Measurements from ENCODE around the gene TTC23. TPM values are rescaled to one million over a fixed set of nuclear protein-coding genes. Genes with fewer than 3 reads are reported as not detected.

The TTC23 gene
- total RNA-seq, 4 donors from 2014 or later = 12.1 to 27.7 (median 21.5) TPM

- TF ChIP-seq POLR2A (IDR thresholded peaks at IDR 0.05) = no peak
- no peak for TF ChIP-seq CTCF (IDR thresholded peaks at IDR 0.05)
- Histone ChIP-seq H3K27ac (peak overlapping the region in 3 of 4 donors; percentile 30 to 52 (median 50)), H3K27me3 (no peaks in the 10 kb centered on the region), H3K4me3 (no peak overlapping the region), H3K36me3 (peaks cover 0 to 26% (median 4%) of the 10 kb centered on the region in 3 donors), H3K9me3 (no peaks in the 10 kb centered on the region), H3K4me1 (peaks cover 0 to 22% (median 0%) of the 10 kb centered on the region in 3 donors)
- no peak for DNase-seq
- intact Hi-C loops (cut with DNase I) = no loop called here
- 87 to 90% methylated on average over 24 to 25 of the region's 30 CpGs for WGBS, 2 donors
Observed at GRCh38 chr15:99130765-99131440, 118.5 kb downstream of the TTC23 start.

- intact Hi-C loops (cut with DNase I) = no loop called here
Observed at GRCh38 chr15:99130314-99130713, 119.1 kb downstream of the TTC23 start.

GRCh38 chr15:99129644-99130043 lies 119.7 kb downstream of the TTC23 start:
- intact Hi-C loops (cut with DNase I) = no loop called here
- TF ChIP-seq POLR2A (IDR thresholded peaks at IDR 0.05) (no peak), CTCF (IDR thresholded peaks at IDR 0.05) (no peak)
- peaks cover 0 to 26% (median 4%) of the 10 kb centered on the region in 3 donors for H3K36me3 ChIP-seq
- no peak for DNase-seq
- H3K9me3 ChIP-seq = no peaks in the 10 kb centered on the region
- no peak overlapping the region for H3K4me3 ChIP-seq
- 81 to 85% methylated on average over 16 of the region's 16 CpGs for WGBS, 2 donors
- H3K27me3 ChIP-seq = no peaks in the 10 kb centered on the region
- H3K27ac ChIP-seq = peak overlapping the region in 2 of 4 donors; percentile 50 to 52
- peaks cover 0 to 34% (median 2%) of the 10 kb centered on the region in 3 donors for H3K4me1 ChIP-seq

More at GRCh38 chr15:99130314-99130713, 119.1 kb downstream of the TTC23 start:
- WGBS, 2 donors = 67 to 80% methylated on average over 13 of the region's 13 CpGs
- TF ChIP-seq CTCF (IDR thresholded peaks at IDR 0.05) = no peak
- no peak for TF ChIP-seq POLR2A (IDR thresholded peaks at IDR 0.05)
- H3K4me1 ChIP-seq = peaks cover 0 to 27% (median 0%) of the 10 kb centered on the region in 3 donors
- peaks cover 0 to 26% (median 4%) of the 10 kb centered on the region in 3 donors for H3K36me3 ChIP-seq
- no peak overlapping the region for H3K4me3 ChIP-seq
- H3K27me3 ChIP-seq = no peaks in the 10 kb centered on the region
- H3K9me3 ChIP-seq = no peaks in the 10 kb centered on the region
- H3K27ac ChIP-seq = peak overlapping the region in 3 of 4 donors; percentile 30 to 52 (median 50)
- DNase-seq = no peak

- DNase-seq = no peak
Observed at GRCh38 chr15:99128411-99128810, 121.0 kb downstream of the TTC23 start.

More at GRCh38 chr15:99128411-99128810, 121.0 kb downstream of the TTC23 start:
- H3K9me3 ChIP-seq = no peaks in the 10 kb centered on the region
- H3K36me3 ChIP-seq = peaks cover 0 to 26% (median 4%) of the 10 kb centered on the region in 3 donors
- H3K4me1 ChIP-seq = peaks cover 12 to 47% (median 14%) of the 10 kb centered on the region in 3 donors
- peak overlapping the region in 3 of 4 donors; percentile 50 to 57 (median 52) for H3K27ac ChIP-seq
- TF ChIP-seq CTCF (IDR thresholded peaks at IDR 0.05) (no peak), POLR2A (IDR thresholded peaks at IDR 0.05) (no peak)
- H3K27me3 ChIP-seq = no peaks in the 10 kb centered on the region
- intact Hi-C loops (cut with DNase I) = no loop called here
- 44 to 90% methylated on average over 1 to 2 of the region's 6 CpGs for WGBS, 2 donors
- no peak overlapping the region for H3K4me3 ChIP-seq

Measured in esophagus squamous epithelium (tissue), 5 donors.